Dedifferentiated amniotic fluid mesenchymal stem cell (primary cell): Measurements from ENCODE around the gene DPP3.
"Not testable (repeated sequence)": the region's sequence is repeated elsewhere in the genome, so short reads cannot be mapped to it uniquely, and the experiment has no call there.

Experiments
- DNase-seq: peaks from one replicate; pipeline ENCODE4 v3.0.0-alpha.2; 2016; ENCODE audit errors: extremely low spot score

Gene DPP3, protein sequence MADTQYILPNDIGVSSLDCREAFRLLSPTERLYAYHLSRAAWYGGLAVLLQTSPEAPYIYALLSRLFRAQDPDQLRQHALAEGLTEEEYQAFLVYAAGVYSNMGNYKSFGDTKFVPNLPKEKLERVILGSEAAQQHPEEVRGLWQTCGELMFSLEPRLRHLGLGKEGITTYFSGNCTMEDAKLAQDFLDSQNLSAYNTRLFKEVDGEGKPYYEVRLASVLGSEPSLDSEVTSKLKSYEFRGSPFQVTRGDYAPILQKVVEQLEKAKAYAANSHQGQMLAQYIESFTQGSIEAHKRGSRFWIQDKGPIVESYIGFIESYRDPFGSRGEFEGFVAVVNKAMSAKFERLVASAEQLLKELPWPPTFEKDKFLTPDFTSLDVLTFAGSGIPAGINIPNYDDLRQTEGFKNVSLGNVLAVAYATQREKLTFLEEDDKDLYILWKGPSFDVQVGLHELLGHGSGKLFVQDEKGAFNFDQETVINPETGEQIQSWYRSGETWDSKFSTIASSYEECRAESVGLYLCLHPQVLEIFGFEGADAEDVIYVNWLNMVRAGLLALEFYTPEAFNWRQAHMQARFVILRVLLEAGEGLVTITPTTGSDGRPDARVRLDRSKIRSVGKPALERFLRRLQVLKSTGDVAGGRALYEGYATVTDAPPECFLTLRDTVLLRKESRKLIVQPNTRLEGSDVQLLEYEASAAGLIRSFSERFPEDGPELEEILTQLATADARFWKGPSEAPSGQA

DNA sequence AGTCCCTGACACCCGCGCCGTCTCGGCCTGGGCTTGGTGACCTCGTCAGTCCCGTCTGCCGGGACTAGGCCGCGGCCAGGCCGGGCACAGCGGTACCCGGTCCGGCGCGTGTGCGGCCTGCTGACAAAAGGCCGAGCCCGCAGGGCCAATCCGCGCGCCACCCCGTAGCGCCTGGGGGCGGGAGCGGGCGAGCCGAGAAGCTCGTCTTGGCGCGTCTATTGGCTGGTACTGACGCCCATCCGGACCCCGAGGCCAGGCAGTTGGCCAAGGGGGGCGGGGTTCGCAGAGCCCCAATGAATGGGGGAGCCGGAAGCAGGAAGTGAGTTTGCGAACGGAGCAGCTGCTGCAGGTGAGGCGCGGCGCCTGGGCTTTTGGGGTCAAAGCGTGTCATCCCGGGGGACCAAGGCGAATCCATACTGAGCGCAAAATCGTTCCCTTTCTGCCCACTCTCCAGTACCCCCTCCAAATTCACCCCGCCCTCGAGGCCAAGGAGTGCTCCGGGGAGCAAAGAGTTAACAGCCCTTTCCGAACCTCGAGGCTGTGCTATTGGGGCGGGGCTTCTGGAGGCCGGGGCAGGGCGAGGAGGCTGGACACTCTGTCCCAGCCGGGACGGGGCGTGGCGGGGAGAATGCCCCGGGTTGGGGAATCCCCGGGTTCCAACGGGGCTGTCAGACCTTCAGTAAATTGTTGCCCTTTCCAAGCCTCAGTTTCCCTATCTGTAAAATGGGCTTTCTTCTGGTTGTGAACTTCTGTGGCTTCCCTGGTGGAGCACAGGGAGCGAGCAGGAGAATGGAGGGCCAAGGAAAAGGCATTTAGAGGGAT is at the start of gene DPP3:
DPP3 (plus strand) TSS at position 318 of the 822 bp plus-strand sequence. CDS start 1,767 bp downstream, outside the sequence.
- DNase-seq: peak; percentile 95

GRCh38 chr11:66431287-66431686 is 48.9 kb upstream of the DPP3 start:
- not testable (repeated sequence) for DNase-seq

- DNase-seq: not testable (repeated sequence)
Measured at GRCh38 chr11:66431871-66432329, 48.3 kb upstream of the DPP3 start.

GRCh38 chr11:66432597-66432996 is 47.6 kb upstream of the DPP3 start:
- DNase-seq: no peak

DNA sequence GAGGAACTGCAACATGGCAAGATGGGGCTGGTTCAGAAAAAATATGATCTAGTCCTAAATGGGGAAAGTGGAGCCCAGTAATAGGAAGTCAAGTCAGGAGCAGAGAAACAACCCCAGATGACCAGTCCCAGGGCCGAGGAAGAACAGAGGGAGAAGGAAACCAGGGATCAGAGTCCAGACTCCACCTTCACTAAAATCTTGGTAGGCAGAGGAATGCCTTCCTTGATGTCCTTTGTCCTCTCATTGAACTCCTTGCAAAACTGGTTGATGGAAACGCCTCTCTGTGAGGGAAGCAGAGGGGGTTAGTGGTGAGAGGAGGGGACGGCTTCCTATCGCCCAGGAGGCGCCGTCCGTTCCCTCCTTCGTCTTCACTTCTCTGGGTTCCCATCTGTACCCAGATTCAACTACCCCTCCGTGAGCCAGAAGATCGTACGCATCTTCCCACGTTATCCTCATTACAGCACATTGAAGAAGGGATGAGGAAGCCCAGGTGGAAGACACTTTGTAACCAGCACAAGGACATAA is 42.2 kb upstream of the DPP3 start:
- DNase-seq: no peak

- DNase-seq: peak; percentile 91
Measured at GRCh38 chr11:66438504-66439466, 41.4 kb upstream of the DPP3 start, which contains the start of gene MRPL11. Gene MRPL11, minus strand, starts transcription at chr11:66438848. Its CDS starts 94 bp downstream, at chr11:66438754.

DNA sequence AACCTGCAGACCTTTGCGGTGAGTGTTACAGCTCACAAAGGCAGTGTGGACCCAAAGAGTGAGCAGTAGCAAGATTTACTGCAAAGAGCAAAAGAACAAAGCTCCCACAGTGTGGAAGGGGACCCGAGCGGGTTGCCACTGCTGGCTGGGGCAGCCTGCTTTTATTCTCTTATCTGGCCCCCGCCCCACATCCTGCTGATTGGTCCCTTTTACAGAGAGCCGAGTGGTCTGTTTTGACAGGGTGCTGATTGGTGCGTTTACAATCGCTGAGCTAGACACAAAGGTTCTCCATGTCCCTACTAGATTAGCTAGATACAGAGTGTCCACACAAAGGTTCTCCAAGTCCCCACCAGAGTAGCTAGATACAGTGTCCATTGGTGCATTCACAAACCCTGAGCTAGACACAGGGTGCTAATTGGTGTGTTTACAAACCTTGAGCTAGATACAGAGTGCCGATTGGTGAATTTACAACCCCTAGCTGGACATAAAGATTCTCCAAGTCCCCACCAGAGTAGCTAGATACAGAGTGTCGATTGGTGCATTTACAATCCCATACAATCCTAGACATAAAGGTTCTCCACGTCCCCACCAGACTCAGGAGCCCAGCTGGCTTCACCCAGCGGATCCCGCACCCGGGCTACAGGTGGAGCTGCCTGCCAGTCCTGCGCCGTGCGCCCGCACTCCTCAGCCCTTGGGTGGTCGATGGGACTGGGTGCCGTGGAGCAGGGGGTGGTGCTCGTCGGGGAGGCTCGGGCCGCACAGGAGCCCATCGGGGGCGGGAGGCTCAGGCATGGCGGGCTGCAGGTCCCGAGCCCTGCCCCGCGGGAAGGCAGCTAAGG is 39.9 kb upstream of the DPP3 start:
- not testable (repeated sequence) for DNase-seq

DNA sequence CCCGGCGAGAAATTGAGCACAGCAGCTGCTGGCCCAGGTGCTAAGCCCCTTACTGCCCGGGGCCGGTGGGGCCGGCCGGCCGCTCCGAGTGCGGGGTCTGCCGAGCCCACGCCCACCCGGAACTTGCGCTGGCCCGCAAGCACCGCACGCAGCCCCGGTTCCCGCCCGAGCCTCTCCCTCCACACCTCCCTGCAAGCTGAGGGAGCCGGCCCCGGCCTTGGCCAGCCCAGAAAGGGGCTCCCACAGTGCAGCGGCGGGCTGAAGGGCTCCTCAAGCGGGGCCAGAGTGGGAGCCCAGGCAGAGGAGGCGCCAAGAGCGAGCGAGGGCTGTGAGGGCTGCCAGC is 39.3 kb upstream of the DPP3 start:
- not testable (repeated sequence) for DNase-seq

DNA sequence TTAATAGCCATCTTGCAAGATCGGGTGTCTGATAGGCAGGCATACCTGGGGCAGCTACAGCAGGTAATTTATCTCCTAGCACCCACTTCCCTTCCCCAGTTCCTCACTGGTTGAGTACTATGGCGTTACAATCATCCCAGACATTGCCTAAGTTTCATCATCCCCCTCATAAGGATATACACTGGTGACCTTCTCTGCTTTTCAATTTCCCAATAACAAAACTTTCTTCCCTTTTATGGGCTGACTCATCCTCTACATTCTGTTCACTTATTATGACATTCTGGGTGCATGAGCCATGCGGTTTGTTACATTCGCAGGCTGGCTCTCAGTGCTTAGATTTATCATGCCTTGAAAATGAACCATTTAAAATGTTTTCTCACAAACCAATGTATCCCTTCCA is 36.6 kb upstream of the DPP3 start:
- peak; percentile 52 for DNase-seq

- no peak for DNase-seq
Measured at GRCh38 chr11:66447012-66447411, 33.2 kb upstream of the DPP3 start.

DNA sequence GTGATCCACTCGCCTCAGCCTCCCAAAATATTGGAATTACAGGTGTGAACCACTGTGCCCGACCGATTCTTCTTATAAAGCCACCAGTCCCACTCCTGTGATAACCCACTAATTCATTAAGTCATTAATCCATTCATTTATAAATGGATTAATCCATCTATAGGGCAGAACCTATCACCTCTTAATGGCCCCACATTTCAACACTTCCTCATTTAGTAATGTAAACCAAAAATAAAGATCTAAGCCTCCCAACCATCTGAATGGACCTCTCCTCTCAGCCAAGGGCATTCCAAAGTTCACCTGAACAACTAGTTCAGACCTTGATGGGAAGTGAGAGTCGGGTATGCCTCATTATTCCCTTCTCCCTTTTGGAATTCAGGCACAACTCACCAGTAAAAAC is 31.7 kb upstream of the DPP3 start:
- DNase-seq: no peak

- no peak for DNase-seq
Measured at GRCh38 chr11:66450560-66450959, 29.7 kb upstream of the DPP3 start.

- DNase-seq: no peak
Measured at GRCh38 chr11:66451663-66452062, 28.6 kb upstream of the DPP3 start.

DNA sequence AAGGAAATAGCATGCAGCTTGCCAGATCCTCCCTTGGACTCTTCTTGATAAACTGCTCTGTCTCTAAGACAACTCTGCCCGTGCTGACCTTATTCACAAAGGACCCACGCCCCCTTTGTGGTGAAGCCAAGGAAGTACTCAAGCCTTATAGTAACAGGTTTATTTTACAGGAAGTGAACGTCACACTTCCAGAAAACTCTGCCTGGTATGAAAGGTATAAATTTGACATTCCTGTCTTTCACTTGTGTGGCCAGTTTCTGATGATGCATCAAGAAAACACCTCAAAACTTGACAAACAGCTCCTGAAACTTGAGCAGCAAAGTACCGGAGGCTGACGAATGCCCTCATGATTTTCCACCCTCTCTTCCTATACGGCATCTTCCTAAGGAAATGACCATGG is 26.0 kb upstream of the DPP3 start:
- DNase-seq: no peak

- no peak for DNase-seq
Measured at GRCh38 chr11:66454828-66455227, 25.4 kb upstream of the DPP3 start.

- DNase-seq: no peak
Measured at GRCh38 chr11:66457826-66458225, 22.4 kb upstream of the DPP3 start.

DNA sequence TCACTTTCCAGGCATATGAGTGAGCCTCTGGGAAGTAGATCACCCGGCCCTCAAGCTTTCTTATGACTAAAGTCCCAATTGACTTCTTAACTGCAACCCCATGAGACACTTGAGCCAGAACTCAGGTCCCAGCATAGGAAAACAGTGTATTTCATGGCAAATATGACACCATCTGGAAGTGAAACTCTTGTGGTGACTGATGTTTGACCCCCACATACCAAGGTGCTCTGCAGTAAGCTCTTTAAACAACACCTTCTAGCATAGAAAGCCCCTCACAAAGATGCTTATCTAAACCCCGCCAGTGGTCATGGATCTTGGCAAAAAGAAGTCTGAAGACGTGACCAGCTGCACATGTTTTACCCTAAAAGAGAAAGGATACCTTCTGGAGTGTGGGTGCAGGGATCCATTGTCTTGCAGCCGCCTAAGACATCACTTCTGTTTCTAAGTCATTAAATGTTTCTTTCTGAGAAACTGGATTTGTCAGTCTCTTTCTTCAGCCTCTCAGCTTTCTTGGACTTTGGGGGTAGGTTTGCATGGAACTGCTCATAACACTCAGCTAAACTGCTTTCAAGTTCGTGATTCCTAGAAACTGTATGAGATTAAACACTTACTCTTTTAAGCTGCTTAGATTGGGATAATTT is 21.0 kb upstream of the DPP3 start:
- DNase-seq: no peak

DNA sequence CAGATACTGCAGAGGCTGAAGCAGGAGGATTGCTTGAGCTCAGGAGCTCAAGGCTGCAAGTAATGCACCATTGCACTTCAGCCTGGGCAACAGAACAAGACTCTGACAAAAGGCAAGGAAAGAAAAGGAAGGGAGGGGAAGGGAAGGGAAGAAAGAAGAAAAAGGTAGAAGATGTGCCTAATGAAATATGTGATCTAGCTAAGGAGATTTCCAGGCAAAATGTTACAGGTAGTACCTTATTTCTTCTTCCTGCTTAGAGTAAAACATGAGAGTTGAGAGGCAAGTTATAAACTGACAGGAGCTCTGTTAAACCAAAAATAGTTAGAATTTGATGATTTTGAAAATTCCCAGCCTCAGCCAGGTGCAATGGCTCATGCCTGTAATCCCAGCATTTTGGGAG is 18.2 kb upstream of the DPP3 start:
- no peak for DNase-seq

- no peak for DNase-seq
Measured at GRCh38 chr11:66462911-66463310, 17.3 kb upstream of the DPP3 start.
